Sigmoid colon (tissue), 7 donors: Measurements from ENCODE around the gene OR56B1. TPM values are rescaled to one million over a fixed set of nuclear protein-coding genes. Genes with fewer than 3 reads are reported as not detected.
"Not testable (repeated sequence)": the region's sequence is repeated elsewhere in the genome, so short reads cannot be mapped to it uniquely, and the experiment has no call there.

Source experiments
- DNase-seq: peaks from one replicate; pipeline ENCODE4 v3.0.0-alpha.2; 2019
- H3K27ac ChIP-seq, 4 donors: fragments of 200-600 bp; sonication (generic); one replicate each; pipeline ENCODE4 v1.5.1; 2016 to 2019; ENCODE audit warnings: mild to moderate bottlenecking in 1 of 4
- H3K27me3 ChIP-seq, 3 donors: fragments of 200-600 bp; sonication (generic); one replicate each; pipeline ENCODE4 v1.5.1; 2019; ENCODE audit warnings: mild to moderate bottlenecking in 1 of 3
- H3K36me3 ChIP-seq, 4 donors: fragments of 200-600 bp; sonication (generic); one replicate each; pipeline ENCODE4 v1.5.1; 2016 to 2019
- H3K4me1 ChIP-seq, 4 donors: fragments of 200-600 bp; sonication (generic); one replicate each; pipeline ENCODE4 v1.5.1; 2017 to 2019
- H3K4me3 ChIP-seq, 4 donors: fragments of 200-600 bp; sonication (generic); one replicate each; pipeline ENCODE4 v1.5.1; 2017 to 2019; ENCODE audit warnings: mild to moderate bottlenecking in 2 of 4, moderate library complexity in 1 of 4
- H3K9me3 ChIP-seq, 4 donors: fragments of 200-600 bp in 3 of 4; sonication (generic) in 3 of 4; one replicate each; pipeline versions ENCODE4 v1.5.1 to v1.6.1; 2013 to 2019
- CTCF ChIP-seq, 4 experiments: fragments of 450-650 bp in 3 of 4; fragments of 200-600 bp in 1 of 4; IDR thresholded peaks; one replicate each; pipeline ENCODE4 v1.5.1; 2016 to 2019; ENCODE audit warnings: antibody characterized with exemption in 4 of 4, mild to moderate bottlenecking in 3 of 4, moderate library complexity in 2 of 4
- EP300 ChIP-seq, 4 donors: sonication (generic); formaldehyde crosslinking; IDR thresholded peaks; one replicate each; pipeline ENCODE4 v1.6.1; 2017; ENCODE audit warnings: antibody characterized with exemption in 4 of 4
- POLR2A ChIP-seq, 2 donors: fragments of 450-650 bp; IDR thresholded peaks; one replicate each; pipeline ENCODE4 v1.6.1; 2016; ENCODE audit warnings: antibody characterized with exemption in 2 of 2, mild to moderate bottlenecking in 2 of 2, moderate library complexity in 2 of 2
- POLR2AphosphoS5 ChIP-seq, 4 donors: sonication (generic); formaldehyde crosslinking; IDR thresholded peaks; one replicate each; pipeline ENCODE4 v1.6.1; 2017; ENCODE audit warnings: antibody characterized with exemption in 4 of 4
- WGBS, 2 donors: extraction: QIAGEN DNeasy Blood & Tissue Kit; methylation state at CpG; one replicate each; pipeline ENCODE4 v1.1.7; 2013; 5-methylcytosine and 5-hydroxymethylcytosine counted together
- intact Hi-C: fragments of 100-400 bp; cut with DNase I; formaldehyde crosslinking; loops from one replicate; pipeline ENCODE4 v1.15.1; 2023
- polyA plus RNA-seq, 3 donors: library from polyadenylated mRNA; stranded (reverse); fragments of 200-250 nt; gene quantifications; one replicate each; pipeline ENCODE4 v1.2.3, GENCODE V29; 2013
- total RNA-seq, 4 donors: library from RNA; depleted of rRNA; stranded (reverse); fragments of >200 nt; gene quantifications; one replicate each; pipeline ENCODE4 v1.1.0, GENCODE V29; 2016
- donor health status: healthy with polysubstance abuse.
- donor health status: Bipolar disorder and iron deficiency.
- donor health status: healthy.

Gene OR56B1
- total and polyA plus RNA-seq, 7 donors: under 0.01 to 0.83 (median 0.12) TPM; not detected in 4

- peak overlapping the region; percentile 80 to 89 (median 84) for H3K27ac ChIP-seq
- intact Hi-C loops: no loop called here
- H3K36me3 ChIP-seq: no peaks in the 10 kb centered on the region
- no peaks in the 10 kb centered on the region for H3K27me3 ChIP-seq
- H3K4me1 ChIP-seq: peaks cover 0 to 25% (median 23%) of the 10 kb centered on the region in 4 donors
- no peaks in the 10 kb centered on the region for H3K9me3 ChIP-seq
- no peak for DNase-seq
- peak overlapping the region; percentile 20 to 51 (median 38) for H3K4me3 ChIP-seq
- no peak for TF ChIP-seq CTCF (IDR thresholded peaks at IDR 0.05)
- peak in 1 of 4 donors; percentile 14 for TF ChIP-seq POLR2AphosphoS5 (IDR thresholded peaks at IDR 0.05)
- TF ChIP-seq EP300 (IDR thresholded peaks at IDR 0.05): no peak
- WGBS, 2 donors: 25 to 69% methylated on average over 5 of the region's 5 CpGs
Observed at GRCh38 chr11:5690736-5691135, 45.5 kb upstream of the OR56B1 start.

- 40 to 67% methylated on average over 12 of the region's 12 CpGs for WGBS, 2 donors
- intact Hi-C loops: not testable (repeated sequence)
Observed at GRCh38 chr11:5691238-5691963, 44.8 kb upstream of the OR56B1 start.

GRCh38 chr11:5691964-5692361 lies 44.3 kb upstream of the OR56B1 start:
- intact Hi-C loops: no loop called here
- DNase-seq: no peak
- peak overlapping the region in 2 of 4 donors; percentile 83 to 89 for H3K27ac ChIP-seq
- H3K4me3 ChIP-seq: peak overlapping the region in 1 of 4 donors; percentile 51
- H3K9me3 ChIP-seq: no peaks in the 10 kb centered on the region
- peaks cover 0 to 11% (median under 1%) of the 10 kb centered on the region in 4 donors for H3K36me3 ChIP-seq
- H3K27me3 ChIP-seq: no peaks in the 10 kb centered on the region
- peaks cover 0 to 25% (median 23%) of the 10 kb centered on the region in 4 donors for H3K4me1 ChIP-seq
- 34 to 41% methylated on average over 3 of the region's 3 CpGs for WGBS, 2 donors
- TF ChIP-seq EP300 (IDR thresholded peaks at IDR 0.05): no peak
- no peak for TF ChIP-seq POLR2A (IDR thresholded peaks at IDR 0.05)
- no peak for TF ChIP-seq POLR2AphosphoS5 (IDR thresholded peaks at IDR 0.05)

More at GRCh38 chr11:5691238-5691963, 44.8 kb upstream of the OR56B1 start:
- Histone ChIP-seq H3K4me3 (peak overlapping the region; percentile 20 to 51 (median 38)), H3K27ac (peak overlapping the region; percentile 80 to 89 (median 84)), H3K4me1 (peaks cover 0 to 25% (median 23%) of the 10 kb centered on the region in 4 donors)
- not testable (repeated sequence) for H3K27me3 ChIP-seq, DNase-seq, H3K9me3 ChIP-seq, H3K36me3 ChIP-seq

GRCh38 chr11:5694642-5695041 lies 41.6 kb upstream of the OR56B1 start:
- intact Hi-C loops: no loop called here
- H3K9me3 ChIP-seq: no peaks in the 10 kb centered on the region
- 60 to 83% methylated on average over 1 of the region's 1 CpG for WGBS, 2 donors
- H3K4me3 ChIP-seq: no peak overlapping the region
- H3K36me3 ChIP-seq: peaks cover 0 to 33% (median 5%) of the 10 kb centered on the region in 4 donors
- H3K27me3 ChIP-seq: no peaks in the 10 kb centered on the region
- no peak overlapping the region for H3K27ac ChIP-seq
- TF ChIP-seq CTCF (IDR thresholded peaks at IDR 0.05): no peak
- no peak for TF ChIP-seq POLR2AphosphoS5 (IDR thresholded peaks at IDR 0.05)
- no peak for TF ChIP-seq EP300 (IDR thresholded peaks at IDR 0.05)
- TF ChIP-seq POLR2A (IDR thresholded peaks at IDR 0.05): no peak
- DNase-seq: no peak
- peaks cover 0 to 18% (median 15%) of the 10 kb centered on the region in 4 donors for H3K4me1 ChIP-seq

GRCh38 chr11:5695580-5695979 lies 40.7 kb upstream of the OR56B1 start:
- Histone ChIP-seq H3K4me1 (peaks cover 0 to 12% (median 11%) of the 10 kb centered on the region in 4 donors), H3K9me3 (no peaks in the 10 kb centered on the region), H3K27ac (no peak overlapping the region), H3K4me3 (no peak overlapping the region), H3K27me3 (no peaks in the 10 kb centered on the region), H3K36me3 (peaks cover 0 to 42% (median 5%) of the 10 kb centered on the region in 4 donors)
- no peak for TF ChIP-seq CTCF (IDR thresholded peaks at IDR 0.05)
- no peak for TF ChIP-seq EP300 (IDR thresholded peaks at IDR 0.05)
- no peak for TF ChIP-seq POLR2AphosphoS5 (IDR thresholded peaks at IDR 0.05)
- no peak for TF ChIP-seq POLR2A (IDR thresholded peaks at IDR 0.05)
- no peak for DNase-seq
- intact Hi-C loops: no loop called here
- WGBS, 2 donors: 85 to 89% methylated on average over 1 of the region's 1 CpG
